ENCODE data around the gene PLCG1.
A peak's percentile ranks its signal among the peaks of the same experiment; 100 is the strongest.
"Not testable (repeated sequence)": the region's sequence is repeated elsewhere in the genome, so short reads cannot be mapped to it uniquely, and the experiment has no call there.

PLCG1 gene

GRCh38 chr20:41136680-41137613 is at the start of gene PLCG1:
PLCG1 (plus strand) TSS chr20:41137543; CDS start chr20:41137642, 99 bp downstream.
- peak; percentile 93 for DNase-seq

GRCh38 chr20:41087777-41088176 is 49.6 kb upstream of the PLCG1 start:
- DNase-seq: no peak

GRCh38 chr20:41089555-41089954 is 47.8 kb upstream of the PLCG1 start:
- no peak for DNase-seq

GRCh38 chr20:41091927-41092326 is 45.4 kb upstream of the PLCG1 start:
- no peak for DNase-seq

- DNase-seq: no peak
These were observed 42.8 kb upstream of the PLCG1 start for GRCh38 chr20:41094353-41095055.

- peak; percentile 70 for DNase-seq
These were observed 42.0 kb upstream of the PLCG1 start for GRCh38 chr20:41095110-41095969.

GRCh38 chr20:41098703-41099250 is 38.6 kb upstream of the PLCG1 start:
- DNase-seq: no peak

GRCh38 chr20:41100001-41100480 is 37.3 kb upstream of the PLCG1 start:
- DNase-seq: no peak

GRCh38 chr20:41101660-41102059 is 35.7 kb upstream of the PLCG1 start:
- no peak for DNase-seq

- DNase-seq: no peak
These were observed 28.8 kb upstream of the PLCG1 start for GRCh38 chr20:41108531-41108930.

- DNase-seq: no peak
These were observed 27.3 kb upstream of the PLCG1 start for GRCh38 chr20:41110012-41110411.

- DNase-seq: no peak
These were observed 26.3 kb upstream of the PLCG1 start for GRCh38 chr20:41110930-41111577.

GRCh38 chr20:41111578-41111951 is 25.8 kb upstream of the PLCG1 start:
- DNase-seq: no peak

- no peak for DNase-seq
These were observed 20.9 kb upstream of the PLCG1 start for GRCh38 chr20:41116282-41116956.

- not testable (repeated sequence) for DNase-seq
These were observed 19.2 kb upstream of the PLCG1 start for GRCh38 chr20:41118159-41118558.

- DNase-seq: no peak
These were observed 18.7 kb upstream of the PLCG1 start for GRCh38 chr20:41118632-41119031.

- DNase-seq: peak; percentile 51
These were observed 17.5 kb upstream of the PLCG1 start for GRCh38 chr20:41119614-41120561.

- no peak for DNase-seq
These were observed 15.9 kb upstream of the PLCG1 start for GRCh38 chr20:41121399-41121798.

- DNase-seq: no peak
These were observed 13.7 kb upstream of the PLCG1 start for GRCh38 chr20:41123631-41124030.

- DNase-seq: no peak
These were observed 12.8 kb upstream of the PLCG1 start for GRCh38 chr20:41124451-41125094.

Data from femur (tissue), 1 donor.